GM19455 (cell line): Measurements from ENCODE around the gene REXO4.
"Not testable (repeated sequence)": the region's sequence is repeated elsewhere in the genome, so short reads cannot be mapped to it uniquely, and the experiment has no call there.

Experiments used
- ATAC-seq: cut with Tn5 transposase; IDR thresholded peaks from one replicate; pipeline ENCODE4 v1.9.1; 2021; ENCODE audit not compliant: unreplicated experiment

The REXO4 gene

DNA sequence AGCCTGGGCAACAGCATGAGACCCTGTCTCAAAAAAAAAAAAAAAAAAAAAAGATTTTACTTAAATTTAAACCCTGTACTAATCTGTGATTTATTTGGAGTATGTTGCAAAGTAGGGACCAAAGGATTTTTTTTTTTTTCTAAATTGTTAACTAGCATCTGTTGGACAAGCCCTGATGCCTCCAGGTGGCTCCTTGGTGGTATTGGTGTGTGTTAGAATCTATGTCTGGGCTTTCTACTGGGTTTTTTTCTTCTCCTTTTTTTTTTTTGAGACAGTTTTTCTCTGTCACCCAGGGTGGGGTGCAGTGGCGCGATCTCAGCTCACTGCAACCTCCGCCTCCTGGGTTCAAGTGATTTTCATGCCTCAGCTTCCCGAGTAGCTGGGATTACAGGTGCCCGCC is 34.1 kb upstream of the REXO4 start:
- ATAC-seq = not testable (repeated sequence)

GRCh38 chr9:133449760-133450159 is 31.9 kb upstream of the REXO4 start:
- ATAC-seq = no peak

GRCh38 chr9:133448487-133448972 is 30.7 kb upstream of the REXO4 start:
- ATAC-seq = no peak

- no peak for ATAC-seq
Measured at GRCh38 chr9:133445293-133445969, 27.6 kb upstream of the REXO4 start.

GRCh38 chr9:133443982-133444381 is 26.2 kb upstream of the REXO4 start:
- no peak for ATAC-seq

- no peak for ATAC-seq
Measured at GRCh38 chr9:133443248-133443647, 25.4 kb upstream of the REXO4 start.

- no peak for ATAC-seq
Measured at GRCh38 chr9:133441571-133441970, 23.8 kb upstream of the REXO4 start.

- ATAC-seq = no peak
Measured at GRCh38 chr9:133440874-133441273, 23.1 kb upstream of the REXO4 start.

DNA sequence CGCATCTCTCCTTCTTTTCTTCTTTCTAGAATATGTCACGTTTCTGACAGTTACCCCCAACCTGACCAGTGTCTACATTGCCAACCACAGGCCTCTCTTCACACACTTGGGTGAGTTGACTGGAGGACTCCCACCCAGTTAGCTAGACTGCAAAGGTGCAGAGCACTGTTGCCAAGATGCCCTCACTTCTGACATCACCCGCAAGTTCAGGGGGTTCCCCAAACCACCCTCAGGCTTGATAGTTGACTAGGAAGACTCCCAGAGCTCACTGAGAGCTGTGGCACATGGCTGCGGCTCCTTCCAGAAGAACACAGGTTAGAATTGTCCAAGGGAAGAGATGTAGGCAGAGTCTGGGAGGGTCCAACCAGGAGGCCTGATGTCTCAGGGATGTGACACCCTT is 21.5 kb upstream of the REXO4 start:
- ATAC-seq = no peak

DNA sequence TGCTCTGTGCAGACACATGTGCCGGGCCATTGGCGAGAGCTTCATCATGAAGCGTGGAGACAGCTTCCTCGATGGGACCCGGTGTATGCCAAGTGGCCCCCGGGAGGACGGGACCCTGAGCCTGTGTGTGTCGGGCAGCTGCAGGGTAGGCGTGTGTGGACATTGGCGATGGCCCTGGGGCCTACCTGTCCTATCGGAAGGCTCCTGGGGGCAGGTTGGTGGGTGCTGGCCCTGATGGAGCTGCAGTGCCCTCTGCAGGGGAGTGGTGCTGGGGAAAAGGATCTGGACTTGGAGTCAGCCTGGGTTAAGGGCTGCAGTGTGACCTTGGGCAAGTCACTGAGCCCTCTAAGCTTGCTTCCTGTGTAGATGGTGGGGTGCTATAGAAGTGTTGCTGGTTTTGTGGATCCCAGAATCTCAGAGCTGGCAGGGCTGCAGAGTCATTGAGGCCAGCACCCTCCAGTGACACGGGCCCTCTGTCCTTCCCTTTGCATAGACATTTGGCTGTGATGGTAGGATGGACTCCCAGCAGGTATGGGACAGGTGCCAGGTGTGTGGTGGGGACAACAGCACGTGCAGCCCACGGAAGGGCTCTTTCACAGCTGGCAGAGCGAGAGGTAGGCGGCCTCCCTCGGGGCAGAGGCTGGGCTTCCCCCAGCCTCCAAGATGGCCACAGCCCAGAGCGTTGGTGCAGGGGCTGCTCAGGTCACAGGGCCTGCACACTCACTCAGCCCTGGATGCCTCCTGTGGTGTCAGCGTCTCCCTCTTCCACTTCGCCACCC is 20.1 kb upstream of the REXO4 start:
- ATAC-seq = no peak

- ATAC-seq = no peak
Measured at GRCh38 chr9:133436681-133437080, 18.9 kb upstream of the REXO4 start.

DNA sequence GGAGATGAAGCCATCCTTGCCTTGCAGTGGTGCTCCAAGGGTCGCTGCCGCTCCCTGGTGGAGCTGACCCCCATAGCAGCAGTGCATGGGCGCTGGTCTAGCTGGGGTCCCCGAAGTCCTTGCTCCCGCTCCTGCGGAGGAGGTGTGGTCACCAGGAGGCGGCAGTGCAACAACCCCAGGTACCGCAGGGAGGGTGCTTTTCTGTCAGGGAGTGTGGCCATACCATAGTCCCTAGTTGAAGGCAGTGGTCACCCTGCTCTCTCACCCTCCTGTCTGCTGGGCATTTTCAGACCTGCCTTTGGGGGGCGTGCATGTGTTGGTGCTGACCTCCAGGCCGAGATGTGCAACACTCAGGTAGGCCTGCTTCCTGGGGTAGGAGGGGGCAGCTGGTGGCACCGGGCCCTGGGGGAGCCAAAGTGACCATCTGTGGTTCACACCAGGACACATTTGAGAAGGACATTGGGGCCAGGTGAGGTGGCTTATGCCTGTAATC is 15.6 kb upstream of the REXO4 start:
- ATAC-seq = no peak

GRCh38 chr9:133430244-133430643 is 12.4 kb upstream of the REXO4 start:
- no peak for ATAC-seq

DNA sequence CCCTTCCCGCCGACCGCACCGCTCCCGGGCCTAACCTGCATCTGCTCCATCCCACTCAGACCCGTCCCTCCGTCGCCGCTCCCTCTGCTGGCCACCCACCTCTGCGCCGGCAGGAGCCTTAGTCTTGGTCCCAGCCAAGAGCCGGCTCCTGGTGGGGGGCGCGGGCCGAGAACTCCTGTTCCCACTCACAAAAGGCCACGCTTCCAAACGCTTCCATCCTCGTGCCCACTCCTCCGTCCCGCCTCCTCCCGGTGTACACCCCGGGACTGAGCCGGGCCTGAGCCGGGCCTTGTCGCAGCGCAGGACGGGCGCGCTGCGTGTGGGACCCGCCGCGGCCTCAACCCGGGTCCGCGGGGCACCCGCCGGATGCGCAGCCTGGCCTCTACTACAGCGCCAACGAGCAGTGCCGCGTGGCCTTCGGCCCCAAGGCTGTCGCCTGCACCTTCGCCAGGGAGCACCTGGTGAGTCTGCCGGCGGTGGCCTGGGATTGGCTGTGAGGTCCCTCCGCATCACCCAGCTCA is 11.9 kb upstream of the REXO4 start:
- ATAC-seq = no peak

DNA sequence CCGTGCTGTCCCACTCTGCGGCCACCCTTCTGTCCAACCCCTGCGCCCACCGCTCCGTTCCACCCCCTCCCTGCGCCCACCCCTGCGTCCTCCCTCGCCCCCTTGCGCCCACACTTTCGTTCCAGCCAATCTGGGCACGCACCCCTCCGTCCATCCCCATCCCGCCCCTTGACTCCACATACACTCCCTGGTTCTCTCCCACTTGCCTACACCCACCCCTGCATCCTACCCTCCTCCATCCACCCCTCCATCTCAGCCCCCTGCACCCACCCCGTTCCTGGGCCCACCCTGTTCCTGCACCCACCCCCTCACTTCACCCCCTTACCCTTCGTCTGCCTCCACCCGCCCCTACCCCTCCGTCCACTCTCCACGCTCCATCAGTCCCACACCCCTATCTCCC is 11.4 kb upstream of the REXO4 start:
- no peak for ATAC-seq

GRCh38 chr9:133428617-133429101 is 10.8 kb upstream of the REXO4 start:
- no peak for ATAC-seq

GRCh38 chr9:133427658-133428348 is 10.0 kb upstream of the REXO4 start:
- no peak for ATAC-seq

GRCh38 chr9:133426011-133426410 is 8.2 kb upstream of the REXO4 start:
- ATAC-seq = no peak

DNA sequence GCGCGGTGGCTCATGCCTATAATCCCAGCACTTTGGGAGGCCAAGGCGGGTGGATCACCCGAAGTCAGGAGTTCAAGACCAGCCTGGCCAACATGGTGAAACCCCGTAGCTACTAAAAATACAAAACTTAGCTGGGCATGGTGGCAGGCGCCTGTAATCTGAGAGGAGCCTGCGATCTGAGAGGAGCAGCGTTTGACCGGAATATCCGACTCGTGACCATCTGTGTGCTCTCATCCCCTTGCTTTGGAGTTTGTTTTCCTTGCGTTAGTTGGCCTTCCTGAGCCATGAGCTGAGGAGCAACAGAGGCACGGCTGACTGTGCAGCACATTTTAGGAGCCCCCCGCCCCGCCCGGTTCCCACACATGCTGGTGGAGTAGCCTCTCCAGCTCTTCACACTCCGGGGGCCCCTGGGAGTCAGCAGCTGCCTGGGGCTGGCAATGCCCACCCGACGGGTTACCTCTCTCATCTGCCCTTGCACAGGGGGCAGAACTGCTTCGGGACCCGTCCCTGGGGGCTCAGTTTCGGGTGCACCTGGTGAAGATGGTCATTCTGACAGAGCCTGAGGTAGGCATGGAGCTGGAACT is 7.3 kb upstream of the REXO4 start:
- ATAC-seq = no peak

DNA sequence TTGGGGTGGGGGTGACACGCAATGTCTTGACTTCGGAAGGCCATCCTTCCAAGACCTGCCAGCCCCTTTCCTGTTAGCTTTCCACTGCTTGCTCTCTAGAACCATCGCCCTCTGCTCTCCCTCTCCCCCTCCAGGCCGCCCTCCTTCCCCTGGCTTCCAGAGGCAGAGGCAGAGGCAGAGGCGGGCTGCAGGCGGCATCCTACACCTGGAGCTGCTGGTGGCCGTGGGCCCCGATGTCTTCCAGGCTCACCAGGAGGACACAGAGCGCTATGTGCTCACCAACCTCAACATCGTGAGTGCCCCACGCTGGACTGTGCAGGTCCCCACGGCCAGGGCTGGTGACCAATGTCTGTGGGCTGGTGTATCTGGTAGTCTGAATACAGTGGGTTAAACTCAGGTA is 6.4 kb upstream of the REXO4 start:
- ATAC-seq = no peak

- no peak for ATAC-seq
Measured at GRCh38 chr9:133423216-133423615, 5.4 kb upstream of the REXO4 start.
